Stimulated activated CD8-positive, alpha-beta memory T cell treated with anti-CD3 and anti-CD28 coated beads, Interleukin-2, amount 100 ng/mL, for 1 hour (primary cell): ENCODE results near the gene AKR7A2.

ENCODE experiments used
- DNase-seq, 2 donors: peaks; one replicate each; pipeline ENCODE4 v3.0.0-alpha.2; 2020; ENCODE audit warnings: low read depth in 2 of 2

The AKR7A2 gene

GRCh38 chr1:19311931-19312781 lies at the start of gene AKR7A2, which contains the start of gene SLC66A1:
Gene AKR7A2 (minus strand): TSS chr1:19312144. CDS start chr1:19312124, 20 bp downstream.
Gene SLC66A1 (plus strand): TSS chr1:19312326. CDS start chr1:19317678, 5,352 bp downstream.
- peak; percentile 85 to 87 for DNase-seq

DNA sequence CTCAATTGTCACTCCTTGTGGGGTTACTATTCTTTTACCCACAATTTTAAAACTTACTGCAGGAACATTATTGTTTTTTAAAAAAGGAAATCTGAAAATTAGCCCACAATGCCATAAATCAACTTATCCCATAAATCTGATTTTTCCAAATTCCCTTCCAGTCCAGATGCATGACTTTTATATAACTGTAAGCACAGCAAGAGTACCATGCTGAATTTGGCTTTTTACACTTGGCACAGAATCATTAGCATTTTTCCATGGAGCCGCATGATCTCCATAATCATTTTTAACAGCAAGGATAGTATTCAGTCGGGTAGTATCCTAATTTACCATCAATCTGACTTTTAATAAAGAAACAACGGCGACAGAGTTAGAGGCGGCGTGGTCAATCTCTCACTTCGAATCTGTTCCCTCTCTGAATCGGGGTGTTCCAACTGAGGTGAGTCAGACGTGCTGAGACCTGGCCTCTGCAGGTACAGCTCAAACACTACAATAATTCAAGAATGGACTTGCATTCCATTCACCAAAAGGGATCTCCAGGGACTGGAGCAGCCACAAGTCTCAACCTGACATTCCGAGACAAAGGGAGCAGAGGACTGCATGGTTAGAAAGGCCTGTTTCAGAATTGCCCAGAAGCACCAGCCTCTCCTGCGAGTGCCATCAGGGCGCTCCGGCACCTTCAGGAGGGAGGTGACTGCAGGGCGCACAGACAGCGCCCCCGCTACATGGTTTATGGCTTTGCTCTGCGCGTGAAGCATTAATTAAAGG lies 49.1 kb upstream of the AKR7A2 start:
- no peak for DNase-seq

GRCh38 chr1:19360432-19360831 lies 48.5 kb upstream of the AKR7A2 start:
- no peak for DNase-seq

GRCh38 chr1:19360016-19360415 lies 48.1 kb upstream of the AKR7A2 start:
- no peak for DNase-seq

GRCh38 chr1:19359357-19359756 lies 47.4 kb upstream of the AKR7A2 start:
- DNase-seq, result no peak

GRCh38 chr1:19358710-19359109 lies 46.8 kb upstream of the AKR7A2 start:
- no peak for DNase-seq

- no peak for DNase-seq
These were observed 45.5 kb upstream of the AKR7A2 start for GRCh38 chr1:19357299-19357986.

GRCh38 chr1:19356266-19356665 lies 44.3 kb upstream of the AKR7A2 start:
- no peak for DNase-seq

DNA sequence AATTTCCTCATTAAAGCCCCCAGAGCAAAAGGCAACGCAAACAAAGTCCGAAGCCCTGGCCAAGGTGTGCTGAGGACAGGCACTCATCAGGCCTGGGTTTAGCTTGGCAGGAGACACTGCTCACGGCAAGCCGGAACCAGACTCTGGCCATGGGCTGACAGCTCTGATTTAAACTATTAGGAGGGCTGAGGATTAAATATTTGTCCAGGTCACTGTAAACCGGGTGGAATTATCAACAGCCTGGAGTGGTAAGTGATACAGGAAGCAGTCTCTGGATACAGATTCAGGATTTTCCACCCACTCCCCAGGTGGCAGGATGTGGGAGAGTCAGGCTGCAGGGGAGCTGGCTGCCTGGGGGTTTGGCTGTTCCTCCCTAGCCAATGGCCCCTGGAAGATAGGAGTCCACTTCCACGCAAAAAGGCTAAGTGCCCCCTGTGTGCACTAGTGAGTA lies 42.6 kb upstream of the AKR7A2 start:
- DNase-seq, result no peak

DNA sequence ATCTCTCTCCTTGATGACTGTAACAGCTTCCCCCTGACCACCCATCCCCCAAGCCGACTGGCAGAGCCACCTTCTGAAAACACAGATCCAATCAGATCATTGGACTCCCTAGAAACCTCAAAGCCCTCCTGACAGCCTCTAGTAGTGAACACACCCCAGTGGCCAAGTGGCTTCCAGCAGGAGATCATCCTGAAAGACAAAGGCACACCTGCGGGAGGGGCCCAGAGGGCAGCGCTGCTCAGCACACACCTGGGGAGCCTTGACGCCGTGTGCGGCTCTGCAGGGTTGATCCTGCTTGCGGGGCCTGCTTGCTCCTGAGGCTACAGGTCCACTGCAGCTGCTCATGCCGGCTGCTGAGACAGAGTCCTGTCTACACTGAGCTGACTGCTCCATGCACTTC lies 41.7 kb upstream of the AKR7A2 start:
- DNase-seq, result no peak

DNA sequence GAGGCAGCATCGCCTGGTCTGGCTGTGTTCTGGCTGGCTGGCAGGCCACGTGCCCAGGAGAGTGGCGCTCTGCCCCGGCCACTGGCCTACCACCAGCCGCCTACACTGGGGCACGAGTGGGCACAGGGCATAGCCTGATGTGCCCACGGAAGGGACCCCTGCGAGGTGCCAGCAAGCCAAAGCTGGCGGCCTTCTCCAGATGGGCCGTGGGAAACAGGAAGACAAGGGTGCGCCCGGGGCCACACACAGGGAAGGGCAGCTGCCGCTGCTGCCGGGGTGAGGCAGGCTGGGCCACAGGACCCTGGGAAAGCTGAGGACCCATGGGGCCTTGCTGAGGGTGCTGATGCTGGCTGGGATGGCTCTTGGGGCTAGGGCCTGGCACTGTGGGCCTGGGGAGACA lies 40.9 kb upstream of the AKR7A2 start:
- DNase-seq, result no peak

GRCh38 chr1:19351873-19352272 lies 39.9 kb upstream of the AKR7A2 start:
- no peak for DNase-seq

DNA sequence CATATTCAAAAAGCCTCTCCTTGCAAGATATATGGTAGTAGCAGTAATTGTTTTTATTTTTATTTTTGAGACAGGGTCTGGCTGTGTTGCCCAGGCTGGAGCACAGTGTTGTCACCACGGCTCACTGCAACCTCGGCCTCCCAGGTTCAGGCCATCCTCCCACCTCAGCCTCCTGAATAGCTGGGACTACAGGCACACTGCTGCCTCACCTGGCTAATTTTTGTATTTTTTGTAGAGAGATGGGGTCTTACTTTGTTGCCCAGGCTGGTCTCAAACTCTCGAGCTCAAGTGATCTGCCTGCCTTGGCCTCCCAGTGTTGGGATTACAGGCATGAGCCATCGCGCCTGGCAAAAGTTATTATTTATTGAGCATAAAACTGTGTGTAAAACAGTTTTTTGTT lies 38.6 kb upstream of the AKR7A2 start:
- DNase-seq, result no peak

DNA sequence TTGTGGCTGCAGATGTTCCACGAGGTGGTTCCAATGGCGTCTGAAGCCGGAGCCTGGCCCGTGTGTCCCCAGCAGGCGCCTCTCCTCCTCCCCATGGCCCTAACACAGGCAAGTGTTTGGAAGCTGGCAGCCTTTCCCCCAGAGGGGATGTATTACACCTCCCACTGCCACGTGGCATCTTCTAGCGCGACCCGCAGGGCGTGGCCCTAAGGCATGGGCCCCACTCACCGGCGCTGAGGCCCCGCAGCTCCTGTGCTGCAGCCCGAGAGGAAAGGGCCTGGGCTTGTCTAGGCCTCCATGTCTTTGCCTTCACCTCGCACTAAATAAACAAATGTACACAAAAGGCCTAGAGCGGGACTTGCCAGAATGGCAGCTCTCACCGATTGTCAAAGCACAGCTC lies 38.1 kb upstream of the AKR7A2 start:
- no peak for DNase-seq

- no peak for DNase-seq
These were observed 36.7 kb upstream of the AKR7A2 start for GRCh38 chr1:19348441-19349198.

GRCh38 chr1:19347533-19348172 lies 35.7 kb upstream of the AKR7A2 start:
- no peak for DNase-seq

GRCh38 chr1:19346026-19346425 lies 34.1 kb upstream of the AKR7A2 start:
- DNase-seq, result no peak

GRCh38 chr1:19345391-19345790 lies 33.4 kb upstream of the AKR7A2 start:
- no peak for DNase-seq

DNA sequence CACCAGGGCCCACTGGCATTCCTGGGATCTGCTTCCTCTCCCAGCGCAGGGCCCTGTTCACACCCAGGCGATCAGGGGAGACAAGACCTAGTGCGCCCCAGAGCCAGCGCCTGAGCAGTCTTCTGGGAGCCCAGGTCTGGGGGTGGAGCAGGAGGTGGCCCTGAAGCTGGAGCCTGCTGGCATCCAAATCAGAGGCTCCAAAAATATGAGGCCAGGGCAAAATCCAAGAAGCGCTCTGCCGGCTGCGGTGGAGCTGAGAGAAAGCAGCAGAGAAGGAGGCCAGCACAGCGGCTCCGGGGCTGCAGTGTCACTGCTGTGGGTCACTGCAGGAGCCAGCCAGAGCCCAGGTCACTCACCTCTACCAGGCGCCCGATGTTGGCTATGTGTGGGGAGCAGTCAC lies 32.9 kb upstream of the AKR7A2 start:
- no peak for DNase-seq

- no peak for DNase-seq
These were observed 32.4 kb upstream of the AKR7A2 start for GRCh38 chr1:19344372-19344810.
